ENCODE results near the gene ZNF318. TPM values are rescaled to one million over a fixed set of nuclear protein-coding genes. Genes with fewer than 3 reads are reported as not detected.
A peak's percentile ranks its signal among the peaks of the same experiment; 100 is the strongest.
"Not testable (repeated sequence)": the region's sequence is repeated elsewhere in the genome, so short reads cannot be mapped to it uniquely, and the experiment has no call there.

Gene ZNF318
- total RNA-seq, 1 donor from 2014 or later, result 13.8 TPM

DNA sequence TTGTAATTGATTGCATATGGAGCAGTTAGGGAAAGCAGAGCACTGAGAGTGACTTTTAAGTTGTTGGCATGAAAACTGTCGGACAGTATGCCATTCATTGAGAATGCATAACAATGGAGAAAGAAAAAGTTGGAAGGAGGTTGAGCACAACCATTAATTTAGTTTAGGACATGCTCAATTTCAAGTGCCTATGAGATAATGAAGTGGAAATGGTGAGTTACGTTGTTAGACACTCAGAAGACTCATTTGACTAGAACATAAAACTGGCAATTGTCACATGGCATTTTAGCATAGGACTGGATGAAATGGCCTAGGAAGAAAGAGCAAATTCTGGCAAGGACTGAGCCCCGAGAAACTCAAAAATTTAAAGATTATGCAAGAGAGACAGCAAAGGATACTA is 22.0 kb downstream of the ZNF318 start:
- no peak for DNase-seq (ENCODE audit: low spot score)
- intact Hi-C loops (cut with DNase I), result no loop called here

DNA sequence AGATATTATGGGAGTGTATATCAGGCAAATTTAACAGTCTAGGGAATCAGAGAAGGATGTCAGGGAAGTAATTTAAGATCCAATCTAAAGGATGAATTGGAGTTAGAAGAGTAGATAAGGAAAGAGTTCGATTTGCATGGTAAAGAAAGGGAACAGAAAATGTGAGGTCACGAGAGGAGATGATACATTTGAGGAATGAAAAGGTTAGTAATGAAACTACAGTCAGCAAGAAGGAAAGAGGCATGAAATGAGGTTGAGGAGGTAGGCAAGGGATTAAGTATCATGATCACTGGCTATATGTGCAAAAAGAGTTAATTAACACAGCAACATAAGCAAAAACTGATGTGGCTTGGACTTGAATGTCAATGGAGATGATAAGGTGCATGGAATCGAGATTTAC is 22.4 kb downstream of the ZNF318 start:
- intact Hi-C loops (cut with DNase I), result no loop called here
- DNase-seq (ENCODE audit: low spot score), result no peak

DNA sequence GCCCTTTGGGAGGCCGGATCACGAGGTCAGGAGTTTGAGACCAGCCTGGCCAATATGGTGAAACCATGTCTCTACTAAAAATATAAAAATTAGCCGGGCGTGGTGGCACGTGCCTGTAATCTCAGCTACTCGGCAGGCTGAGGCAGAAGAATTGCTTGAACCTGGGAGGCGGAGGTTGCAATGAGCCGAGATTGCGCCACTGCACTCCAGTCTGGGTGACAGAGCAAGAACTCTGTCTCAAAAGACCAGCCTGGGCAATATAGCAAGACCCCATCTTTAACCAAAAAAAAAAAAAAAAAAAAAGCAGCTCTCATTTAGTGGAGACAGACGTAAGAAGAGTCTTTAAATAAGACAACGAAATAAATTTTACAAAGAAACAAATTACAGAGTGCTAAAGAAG is 23.2 kb downstream of the ZNF318 start:
- intact Hi-C loops (cut with DNase I); DNase-seq (ENCODE audit: low spot score): not testable (repeated sequence)

DNA sequence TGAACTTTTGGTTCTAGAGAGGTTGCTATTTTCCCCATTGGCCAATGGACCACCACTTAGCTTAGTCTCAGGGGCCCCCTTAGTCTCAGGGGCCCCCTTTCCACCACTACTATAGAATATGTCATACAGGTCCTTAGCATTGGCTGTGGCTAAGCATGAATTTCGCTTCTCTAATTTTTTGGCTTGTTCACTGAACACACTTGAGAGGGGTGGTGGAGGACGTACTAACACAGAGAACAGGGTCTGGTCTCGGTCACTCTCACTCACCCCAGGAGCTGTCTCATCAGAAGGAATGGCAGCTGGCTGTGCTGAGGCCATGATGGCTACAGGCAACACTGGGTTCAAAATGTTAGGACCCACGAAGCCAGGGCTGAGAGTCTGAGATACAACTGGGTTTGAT is 30.3 kb downstream of the ZNF318 start:
- intact Hi-C loops (cut with DNase I), result loop anchor here (10.0 kb wide), 1 partner anchor 434 kb away; no protein-coding TSS in a partner anchor
- DNase-seq (ENCODE audit: low spot score), result no peak

DNA sequence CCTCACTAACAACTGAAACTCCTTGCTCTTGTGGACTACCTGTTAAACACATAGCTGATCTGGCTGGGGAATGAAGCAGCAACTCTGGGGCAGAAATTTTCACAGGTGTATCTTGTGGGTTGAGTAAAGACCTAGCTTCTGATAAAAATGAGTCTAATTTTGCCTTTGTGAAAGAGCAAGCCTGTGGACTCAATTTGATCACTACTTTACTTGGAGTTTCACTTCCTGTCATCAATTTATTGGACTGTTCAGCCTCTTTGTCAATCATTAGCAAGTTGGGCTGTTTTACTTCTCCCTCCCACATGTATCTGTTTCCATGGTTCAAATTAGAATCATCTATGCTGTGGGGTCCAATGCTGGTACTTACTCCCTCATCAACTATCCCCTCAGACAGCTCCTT is 31.2 kb downstream of the ZNF318 start:
- no peak for DNase-seq (ENCODE audit: low spot score)
- intact Hi-C loops (cut with DNase I), result loop anchor here (10.0 kb wide), 1 partner anchor 433 kb away; no protein-coding TSS in a partner anchor

DNA sequence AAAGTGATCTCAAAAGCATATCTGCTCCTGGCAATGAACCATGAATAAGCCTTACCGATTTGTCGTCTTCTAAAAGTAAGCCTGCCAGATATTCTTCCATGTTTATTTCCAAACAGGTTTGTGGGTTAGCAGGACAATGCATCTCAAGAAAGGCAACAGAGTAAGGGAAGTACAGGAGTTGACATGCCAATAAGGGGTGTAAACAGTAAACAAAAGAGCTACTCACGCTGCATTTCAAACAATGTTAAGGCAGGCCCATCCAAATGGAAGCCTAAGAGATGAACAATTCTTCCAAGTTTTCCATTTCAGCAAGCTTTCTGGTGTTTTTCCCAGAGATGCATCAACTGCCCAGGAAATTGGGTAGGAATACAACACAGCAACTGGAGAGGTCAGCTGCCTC is 33.1 kb downstream of the ZNF318 start:
- intact Hi-C loops (cut with DNase I), result loop anchor here (10.0 kb wide), 1 partner anchor 432 kb away; no protein-coding TSS in a partner anchor
- no peak for DNase-seq (ENCODE audit: low spot score)

DNA sequence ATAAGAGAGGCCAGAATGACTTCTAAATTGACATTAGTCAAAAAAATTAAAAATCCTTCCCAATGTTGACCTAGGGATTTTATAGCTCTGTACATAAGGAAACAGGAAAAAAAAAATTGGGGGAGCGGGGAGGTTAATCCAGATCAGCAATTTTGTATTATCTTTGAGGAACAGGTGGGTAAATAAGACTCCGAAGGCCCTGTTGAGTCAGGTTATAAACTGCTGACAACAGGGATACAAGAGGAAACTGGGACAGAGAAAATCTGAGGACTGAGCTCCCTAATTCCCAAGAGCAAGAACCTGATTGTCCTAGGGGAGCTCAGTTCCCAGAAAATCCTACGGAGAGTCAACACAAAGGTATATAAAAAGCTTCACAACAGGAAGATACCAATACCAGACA is 34.0 kb downstream of the ZNF318 start:
- intact Hi-C loops (cut with DNase I), result loop anchor here (10.0 kb wide), 1 partner anchor 431 kb away; no protein-coding TSS in a partner anchor
- no peak for DNase-seq (ENCODE audit: low spot score)

DNA sequence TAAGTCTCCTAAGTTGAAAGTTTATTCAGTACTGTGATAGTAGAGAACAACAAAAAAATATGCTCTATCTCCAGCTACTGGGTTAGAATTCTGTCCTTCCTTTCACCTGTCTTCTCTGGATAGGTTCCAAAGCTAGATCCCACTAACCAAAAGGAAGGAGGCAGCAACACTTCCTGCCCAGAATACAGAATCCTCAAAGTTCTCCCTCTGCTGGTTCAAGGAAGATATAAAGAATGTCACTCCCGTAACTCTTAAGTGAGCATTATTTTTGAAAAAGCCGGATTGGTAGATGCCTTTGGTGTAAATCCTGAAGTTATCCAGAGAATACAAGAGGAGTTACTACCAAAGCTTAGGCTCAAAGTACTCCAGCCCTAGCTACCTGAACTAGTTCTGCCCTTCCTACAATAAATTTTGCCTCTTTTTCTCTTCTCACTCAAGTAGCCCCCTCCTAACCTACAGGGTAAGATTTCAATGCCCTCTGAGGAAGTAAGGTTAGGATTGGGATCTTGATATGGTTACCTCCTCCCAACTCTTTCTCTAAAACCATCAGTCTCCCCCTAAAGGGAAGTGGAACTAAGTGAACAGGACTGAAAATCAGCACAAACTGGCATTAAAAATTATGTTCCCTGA is 34.9 kb downstream of the ZNF318 start:
- intact Hi-C loops (cut with DNase I), result loop anchor here (10.0 kb wide), 1 partner anchor 430 kb away; no protein-coding TSS in a partner anchor
- DNase-seq (ENCODE audit: low spot score), result no peak

DNA sequence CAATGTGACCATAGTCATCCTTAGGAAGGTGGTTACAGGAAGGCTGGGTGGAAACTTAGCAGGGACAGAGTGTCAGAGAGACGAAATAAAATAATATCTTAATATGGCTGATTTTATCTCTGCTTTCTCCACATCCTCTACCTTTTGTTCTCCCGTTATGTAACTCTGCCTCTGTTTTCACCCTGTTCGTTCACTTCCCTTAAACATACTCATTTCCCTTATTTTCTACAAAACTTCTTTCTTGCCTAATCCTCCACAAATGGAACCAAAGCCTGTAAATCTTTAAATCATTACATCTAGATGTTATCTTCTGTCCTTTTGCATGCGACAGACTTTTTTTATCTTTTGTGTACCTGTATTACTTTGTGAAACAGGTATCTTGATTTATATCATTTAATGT is 37.6 kb downstream of the ZNF318 start:
- no peak for DNase-seq (ENCODE audit: low spot score)
- intact Hi-C loops (cut with DNase I), result loop anchor here (10.0 kb wide), 1 partner anchor 427 kb away; no protein-coding TSS in a partner anchor

DNA sequence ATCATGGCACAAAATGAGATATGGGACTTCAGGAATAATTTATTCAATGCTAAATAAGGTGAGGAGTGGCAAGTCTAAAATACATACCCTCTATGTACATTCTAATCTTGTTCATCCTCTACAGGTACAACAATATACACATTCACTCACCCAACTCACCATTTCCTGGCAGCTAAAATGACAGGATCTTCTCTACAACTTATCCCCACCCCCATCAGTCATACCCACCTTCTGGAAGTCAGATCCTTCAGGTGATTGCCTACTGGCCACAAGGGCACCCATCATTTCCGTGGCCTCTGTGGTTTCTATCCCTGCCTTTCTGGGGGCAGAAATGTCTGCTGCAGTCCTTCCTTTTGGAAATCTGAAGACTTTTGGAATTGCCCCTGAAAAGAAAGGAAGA is 38.0 kb downstream of the ZNF318 start:
- intact Hi-C loops (cut with DNase I), result loop anchor here (10.0 kb wide), 1 partner anchor 427 kb away; no protein-coding TSS in a partner anchor
- DNase-seq (ENCODE audit: low spot score), result no peak

DNA sequence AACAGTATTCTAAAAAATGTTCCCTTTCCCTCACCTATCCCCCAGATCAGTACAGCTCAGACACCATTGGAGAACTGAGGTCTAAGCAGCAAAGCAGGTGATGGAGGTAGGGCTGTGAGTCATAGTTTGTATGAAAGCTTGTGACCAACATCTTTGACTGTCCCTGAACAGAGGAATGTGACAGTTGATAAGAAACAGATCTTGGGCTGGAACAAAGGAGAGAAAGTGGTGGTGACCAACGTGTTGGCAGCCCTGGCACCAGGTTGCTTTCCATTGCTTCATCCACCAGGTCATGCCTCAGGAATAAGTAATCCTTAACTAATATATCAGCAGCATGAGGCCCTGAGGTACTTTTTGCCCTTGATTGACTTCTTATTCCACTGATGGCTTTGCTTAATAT is 40.9 kb downstream of the ZNF318 start:
- intact Hi-C loops (cut with DNase I), result loop anchor here (2.0 kb wide), 1 partner anchor 60 kb away; no protein-coding TSS in a partner anchor
- no peak for DNase-seq (ENCODE audit: low spot score)

DNA sequence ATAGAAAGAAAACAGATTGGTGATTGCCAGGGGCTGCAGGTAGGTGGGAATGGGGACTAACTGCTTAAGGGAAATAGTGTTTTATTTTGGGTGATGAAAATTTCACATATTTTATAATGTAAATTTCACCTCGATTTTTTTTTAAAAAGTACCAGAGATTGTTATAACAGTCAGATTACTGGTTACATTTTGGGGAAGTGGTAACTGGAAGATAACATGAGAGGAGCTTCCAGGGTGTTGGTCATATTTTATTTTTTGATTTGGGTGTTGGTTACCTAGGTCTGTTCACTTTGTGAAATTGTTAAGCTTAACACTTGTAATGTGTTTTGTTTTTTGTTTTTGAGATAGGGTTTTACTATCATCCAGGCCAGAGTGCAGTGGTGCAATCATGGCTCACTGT is 43.6 kb downstream of the ZNF318 start:
- intact Hi-C loops (cut with DNase I), result no loop called here

DNA sequence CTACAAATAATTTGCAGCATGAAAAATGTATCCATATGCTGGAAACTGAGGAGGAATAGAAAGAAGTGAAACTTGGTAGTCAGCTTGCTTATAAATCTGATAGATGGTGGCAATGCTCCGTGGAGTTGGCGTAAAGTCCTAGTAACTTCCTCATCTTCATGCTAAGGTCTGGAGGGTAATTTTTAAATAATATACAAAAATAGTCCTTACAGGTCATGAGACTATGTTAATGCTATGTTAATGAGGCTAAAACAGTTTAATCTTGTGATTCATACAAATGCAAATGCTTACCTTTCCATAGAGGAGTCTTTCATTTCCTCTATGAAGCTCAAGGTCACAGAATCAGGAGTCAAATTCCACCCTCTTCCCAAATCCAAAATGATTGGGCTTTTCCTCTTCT is 51.4 kb downstream of the ZNF318 start:
- intact Hi-C loops (cut with DNase I), result no loop called here
- no peak for DNase-seq (ENCODE audit: low spot score)

More for the DNA sequence above, 43.6 kb downstream of the ZNF318 start:
- no peak for DNase-seq (ENCODE audit: low spot score)

DNA sequence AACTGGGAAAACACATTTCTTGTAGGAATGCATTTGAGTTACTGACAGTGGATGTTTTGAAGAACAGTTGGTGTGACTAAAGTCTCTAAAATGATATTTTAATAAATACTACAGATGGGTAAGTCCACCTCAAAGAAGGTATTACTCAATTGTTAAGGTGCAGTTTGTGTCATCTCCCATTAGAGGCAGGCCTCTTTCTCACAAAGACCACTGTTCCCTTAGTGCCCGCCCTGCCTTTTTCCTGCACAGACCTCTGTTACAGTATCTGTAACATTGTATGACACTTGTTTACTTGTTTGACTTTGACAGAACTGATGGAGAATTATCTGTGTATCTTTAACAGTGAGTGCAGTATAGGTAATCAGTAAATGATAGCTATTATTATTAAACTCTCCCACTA is 55.6 kb downstream of the ZNF318 start:
- DNase-seq (ENCODE audit: low spot score), result no peak
- intact Hi-C loops (cut with DNase I), result no loop called here

DNA sequence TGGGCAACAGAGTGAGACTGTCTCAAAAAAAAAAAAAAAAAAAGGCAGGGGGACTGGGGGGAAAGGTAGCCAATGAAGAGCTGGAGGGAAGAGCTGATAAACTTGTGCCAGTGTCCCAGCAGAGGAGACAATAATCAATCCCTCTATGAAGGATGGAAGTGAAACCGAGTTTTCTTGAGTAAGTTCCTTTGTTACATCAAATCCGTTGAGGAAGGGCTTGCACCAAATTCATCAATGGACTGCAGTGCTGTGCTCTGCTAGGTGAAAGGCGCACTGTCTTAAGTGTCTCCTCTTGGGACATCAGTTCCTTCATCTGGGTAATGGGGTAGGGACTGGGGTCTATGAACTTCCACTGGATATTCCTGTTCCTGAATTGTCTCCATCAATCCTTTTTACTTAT is 57.8 kb downstream of the ZNF318 start:
- no peak for DNase-seq (ENCODE audit: low spot score)
- intact Hi-C loops (cut with DNase I), result no loop called here

DNA sequence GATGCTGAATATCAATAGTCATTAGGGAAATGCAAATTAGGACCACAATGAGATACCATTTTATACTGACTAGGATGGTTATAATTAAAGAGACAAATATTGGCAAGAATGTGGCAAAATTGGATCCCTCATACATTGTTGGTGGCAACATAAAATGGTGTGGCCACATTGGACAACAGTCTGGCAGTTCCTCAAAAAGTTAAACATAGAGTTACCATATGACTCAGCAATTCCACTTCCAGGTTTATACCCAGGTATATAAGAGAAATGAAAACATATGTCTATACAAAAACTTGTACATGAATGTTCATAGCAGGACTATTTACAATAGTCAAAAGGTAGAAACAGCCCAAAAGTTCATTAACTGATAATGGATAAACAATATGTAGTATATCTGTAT is 58.8 kb downstream of the ZNF318 start:
- no peak for DNase-seq (ENCODE audit: low spot score)
- intact Hi-C loops (cut with DNase I), result no loop called here

DNA sequence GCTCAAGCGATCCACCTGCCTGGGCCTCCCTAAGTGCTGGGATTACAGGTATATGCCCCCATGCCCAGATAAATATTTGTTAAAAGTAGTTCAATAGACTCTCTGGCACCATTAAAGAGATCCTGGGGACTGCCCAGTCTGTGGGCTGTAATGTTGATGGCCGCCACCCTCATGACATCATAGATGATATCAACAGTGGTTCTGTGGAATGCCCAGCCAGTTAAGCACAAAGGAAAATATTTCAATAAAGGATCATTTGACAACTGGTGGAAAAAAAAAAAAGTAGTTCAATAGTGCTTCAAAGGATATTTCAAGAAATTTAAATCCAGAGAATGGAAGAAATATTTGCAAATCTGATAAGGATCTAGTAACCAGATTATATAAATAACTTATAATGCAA is 59.3 kb downstream of the ZNF318 start:
- DNase-seq (ENCODE audit: low spot score), result no peak
- intact Hi-C loops (cut with DNase I), result no loop called here

DNA sequence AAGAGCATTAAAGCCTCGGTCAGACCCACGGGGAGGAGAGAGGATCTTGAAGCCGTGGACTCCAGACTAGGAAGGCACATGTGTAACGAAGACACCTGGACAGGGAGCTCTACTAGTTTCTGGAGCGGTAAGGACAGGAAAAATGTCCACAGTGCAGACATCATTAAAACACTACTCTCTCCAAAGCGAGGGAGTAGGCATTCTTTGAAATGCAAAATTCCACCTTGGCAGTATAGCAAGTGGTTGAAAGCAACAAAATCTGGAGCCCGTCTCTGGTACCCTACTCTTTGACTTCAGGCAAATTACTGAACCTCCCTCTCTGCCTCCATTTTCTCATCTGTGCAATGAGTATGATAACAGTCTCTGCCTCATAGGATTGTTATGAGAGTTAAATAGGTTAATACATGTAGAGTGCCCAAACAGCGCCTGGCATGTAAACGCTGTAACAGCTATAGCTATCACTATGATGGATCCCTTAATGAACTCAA is 60.4 kb downstream of the ZNF318 start:
- intact Hi-C loops (cut with DNase I), result no loop called here
- DNase-seq (ENCODE audit: low spot score), result no peak

DNA sequence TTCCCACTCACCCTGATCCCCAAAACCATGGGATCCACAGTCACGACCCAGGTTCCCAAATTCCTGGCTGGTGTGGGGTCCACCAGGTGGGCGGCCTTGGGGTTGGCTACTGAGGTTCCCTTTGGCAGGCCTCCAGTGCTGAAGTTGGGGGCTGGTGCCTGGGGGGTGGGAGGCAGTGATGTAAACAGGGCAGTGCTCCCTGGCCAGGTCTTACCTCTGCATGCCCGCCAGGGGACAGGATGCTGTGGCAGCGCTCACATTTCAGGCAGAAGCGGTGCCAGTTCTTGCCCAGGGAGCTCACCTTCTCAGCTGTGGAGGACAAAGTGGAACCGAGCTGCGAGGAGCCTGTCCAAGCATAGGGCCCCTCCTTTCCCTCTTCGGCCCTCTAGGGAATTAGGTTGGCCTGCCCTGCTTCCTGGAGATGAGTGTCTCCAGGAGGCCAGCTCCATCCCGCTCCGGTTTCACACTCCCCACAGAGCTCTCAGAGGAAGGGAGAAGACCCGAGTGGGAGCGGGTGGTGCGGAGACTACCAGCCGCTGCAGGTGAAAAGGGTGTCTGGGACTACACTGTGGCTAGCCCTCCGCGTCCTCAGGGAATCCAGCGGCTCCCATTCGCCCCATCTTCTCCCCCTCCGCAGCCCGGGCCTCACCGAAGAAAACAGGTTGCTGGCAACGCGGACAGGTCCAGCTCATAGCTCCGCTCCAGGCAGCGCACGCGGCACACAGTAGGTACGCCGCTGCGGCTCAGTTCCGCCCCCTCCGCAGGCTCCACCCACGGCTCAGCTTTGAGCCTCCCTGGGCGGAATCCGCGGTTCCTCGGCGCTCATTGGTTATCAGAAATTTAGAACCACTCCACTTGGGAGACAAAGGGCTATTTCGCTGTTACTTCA is 61.1 kb downstream of the ZNF318 start, which contains the start of gene CRIP3:
CRIP3 (minus strand) TSS at position 726 of the 889 bp plus-strand sequence; CDS start at position 692, 34 bp downstream.
- intact Hi-C loops (cut with DNase I), result no loop called here
- peak; percentile 83 for DNase-seq (ENCODE audit: low spot score)

DNA sequence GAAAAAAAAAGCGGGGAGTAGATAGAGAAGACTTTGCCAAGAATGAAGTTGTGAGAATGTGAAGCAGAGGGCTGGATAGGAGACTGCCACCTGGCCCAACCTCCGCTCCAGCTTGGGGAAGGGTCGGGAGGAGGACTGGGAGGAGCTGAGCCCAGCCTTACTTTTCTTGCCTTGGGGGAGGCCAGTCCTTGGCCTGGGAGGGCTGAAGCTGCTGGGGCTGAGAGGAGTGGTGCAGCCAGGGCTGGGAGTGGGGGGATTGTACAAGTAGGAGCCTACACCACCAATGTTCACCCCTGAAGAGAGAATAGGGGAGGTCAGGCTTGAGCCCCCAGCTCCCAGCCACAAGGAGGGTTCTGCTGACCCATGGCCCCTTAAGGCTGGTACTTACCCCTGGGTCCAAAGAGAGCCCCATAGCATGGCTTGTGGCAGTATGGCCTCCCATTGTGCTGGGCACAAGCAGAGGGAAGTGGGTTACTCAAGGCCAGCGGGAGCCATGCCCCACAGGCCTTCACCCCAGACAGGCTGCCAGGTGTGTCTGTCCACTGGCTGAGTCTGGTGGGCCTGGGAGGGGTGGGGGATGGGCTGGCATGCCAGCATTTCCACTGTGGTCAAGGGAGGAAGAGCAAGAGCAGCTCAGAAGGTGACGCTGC is 61.9 kb downstream of the ZNF318 start:
- DNase-seq (ENCODE audit: low spot score), result no peak
- intact Hi-C loops (cut with DNase I), result no loop called here

Data from cardiac septum (tissue), 1 donor.